Chondrocyte (in vitro differentiated cells): ENCODE results near the gene CNST. TPM values are rescaled to one million over a fixed set of nuclear protein-coding genes. Genes with fewer than 3 reads are reported as not detected.

Experiments
- DNase-seq: peaks from one replicate; pipeline ENCODE4 v3.0.0; 2021; ENCODE audit warnings: mixed read lengths, low spot score
- H3K27ac Mint-ChIP-seq: one replicate; pipeline ENCODE4 v1.8.0; 2021; ENCODE audit warnings: mild to moderate bottlenecking, moderate library complexity, mixed read lengths; ENCODE audit not compliant: unreplicated experiment
- H3K27me3 Mint-ChIP-seq: 2 replicates; pipeline ENCODE4 v1.8.0; 2021; ENCODE audit warnings: low read depth, mixed read lengths
- H3K36me3 Mint-ChIP-seq: 2 replicates; pipeline ENCODE4 v1.8.0; 2021; ENCODE audit warnings: low read depth, mixed read lengths
- H3K4me1 Mint-ChIP-seq: 2 replicates; pipeline ENCODE4 v1.8.0; 2021; ENCODE audit warnings: low read depth, mild to moderate bottlenecking, mixed read lengths
- H3K4me3 Mint-ChIP-seq: one replicate; pipeline ENCODE4 v1.8.0; 2021; ENCODE audit warnings: mild to moderate bottlenecking, moderate library complexity, mixed read lengths; ENCODE audit not compliant: unreplicated experiment
- H3K9me3 Mint-ChIP-seq: 2 replicates; pipeline ENCODE4 v1.8.0; 2021; ENCODE audit warnings: low read depth, mixed read lengths
- total RNA-seq: library from RNA; stranded (reverse); gene quantifications from 3 replicates; pipeline ENCODE4 v1.2.1, GENCODE V29; 2021
- TF ChIP-seq, protein P1 (sequence below): fragments of 200-600 bp; sonication (generic); IDR thresholded peaks from 2 replicates; pipeline ENCODE4 v1.5.0; 2021; ENCODE audit warnings: antibody characterized with exemption, mild to moderate bottlenecking, moderate library complexity

Gene CNST
- total RNA-seq, 1 donor from 2014 or later, result 22.3 TPM

DNA sequence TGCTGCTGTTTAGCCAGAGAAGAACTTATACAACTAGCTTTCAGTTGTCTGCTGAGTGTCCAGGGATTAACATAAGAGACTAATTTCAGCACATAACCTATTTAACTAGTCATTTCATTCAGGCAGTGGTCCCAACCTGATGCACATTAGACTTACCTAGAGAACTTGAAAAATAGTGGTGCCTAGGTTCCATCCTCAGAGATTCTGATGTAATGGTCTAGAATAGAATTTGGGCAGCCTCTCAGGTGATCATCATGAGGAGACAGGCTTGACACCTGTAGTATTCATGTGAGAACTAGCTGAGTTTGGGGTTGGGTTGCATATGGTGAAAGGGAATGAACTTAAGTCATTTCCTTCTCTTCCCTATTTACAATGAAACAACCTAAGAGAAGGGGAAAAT is 24.8 kb downstream of the CNST start:
- H3K9me3 Mint-ChIP-seq, result peaks cover 6% of the 10 kb centered on the region
- H3K4me3 Mint-ChIP-seq, result no peak overlapping the region
- H3K4me1 Mint-ChIP-seq, result peaks cover 71% of the 10 kb centered on the region
- TF ChIP-seq, protein P1, sequence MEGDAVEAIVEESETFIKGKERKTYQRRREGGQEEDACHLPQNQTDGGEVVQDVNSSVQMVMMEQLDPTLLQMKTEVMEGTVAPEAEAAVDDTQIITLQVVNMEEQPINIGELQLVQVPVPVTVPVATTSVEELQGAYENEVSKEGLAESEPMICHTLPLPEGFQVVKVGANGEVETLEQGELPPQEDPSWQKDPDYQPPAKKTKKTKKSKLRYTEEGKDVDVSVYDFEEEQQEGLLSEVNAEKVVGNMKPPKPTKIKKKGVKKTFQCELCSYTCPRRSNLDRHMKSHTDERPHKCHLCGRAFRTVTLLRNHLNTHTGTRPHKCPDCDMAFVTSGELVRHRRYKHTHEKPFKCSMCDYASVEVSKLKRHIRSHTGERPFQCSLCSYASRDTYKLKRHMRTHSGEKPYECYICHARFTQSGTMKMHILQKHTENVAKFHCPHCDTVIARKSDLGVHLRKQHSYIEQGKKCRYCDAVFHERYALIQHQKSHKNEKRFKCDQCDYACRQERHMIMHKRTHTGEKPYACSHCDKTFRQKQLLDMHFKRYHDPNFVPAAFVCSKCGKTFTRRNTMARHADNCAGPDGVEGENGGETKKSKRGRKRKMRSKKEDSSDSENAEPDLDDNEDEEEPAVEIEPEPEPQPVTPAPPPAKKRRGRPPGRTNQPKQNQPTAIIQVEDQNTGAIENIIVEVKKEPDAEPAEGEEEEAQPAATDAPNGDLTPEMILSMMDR, result no peak
- DNase-seq, result no peak
- peak overlapping the region; percentile 46 for H3K27ac Mint-ChIP-seq
- H3K27me3 Mint-ChIP-seq, result no peaks in the 10 kb centered on the region
- peaks cover 8% of the 10 kb centered on the region for H3K36me3 Mint-ChIP-seq

DNA sequence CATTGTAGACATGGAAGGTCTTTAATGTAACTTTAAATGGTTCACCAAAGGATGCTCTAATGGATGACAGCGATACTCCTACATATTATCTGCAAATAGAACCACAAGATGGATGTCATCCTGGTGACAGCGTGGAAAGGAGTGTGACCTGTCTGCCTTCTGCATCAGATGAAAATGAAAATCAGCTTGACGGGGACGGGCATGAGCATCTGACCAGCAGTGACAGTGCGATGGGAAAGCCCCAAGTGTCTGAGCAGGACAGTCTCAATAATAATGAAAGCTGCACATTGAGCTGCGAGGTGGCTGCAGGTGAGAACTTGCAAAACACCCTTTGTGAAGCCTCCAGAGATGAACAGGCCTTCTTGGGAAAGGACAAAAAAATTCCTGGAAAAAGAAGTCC is 25.2 kb downstream of the CNST start:
- Mint-ChIP-seq H3K4me3 (no peak overlapping the region), H3K27ac (peak overlapping the region; percentile 38), H3K9me3 (peaks cover 6% of the 10 kb centered on the region), H3K36me3 (peaks cover 8% of the 10 kb centered on the region), H3K4me1 (peaks cover 71% of the 10 kb centered on the region), H3K27me3 (no peaks in the 10 kb centered on the region)
- no peak for DNase-seq
- TF ChIP-seq, protein P1, result no peak

DNA sequence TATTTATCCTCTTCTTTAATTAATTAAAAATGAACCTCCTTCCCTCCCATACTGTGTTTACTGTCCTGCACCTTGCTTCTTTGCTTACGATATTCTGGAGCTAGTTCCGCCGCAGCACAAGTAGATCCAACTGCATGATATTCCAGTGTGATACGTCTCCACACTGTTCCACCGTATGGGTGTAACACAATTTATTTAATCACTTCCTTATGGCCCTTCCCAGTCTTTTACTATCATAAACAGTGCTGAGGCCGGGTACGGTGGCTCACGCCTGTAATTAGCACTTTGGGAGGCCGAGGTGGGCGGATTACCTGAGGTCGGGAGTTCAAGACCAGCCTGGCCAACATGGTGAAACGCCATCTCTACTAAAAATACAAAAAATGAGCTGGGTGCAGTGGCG is 25.7 kb downstream of the CNST start:
- DNase-seq, result no peak
- peaks cover 6% of the 10 kb centered on the region for H3K9me3 Mint-ChIP-seq
- TF ChIP-seq, protein P1, result no peak
- H3K36me3 Mint-ChIP-seq, result peaks cover 8% of the 10 kb centered on the region
- H3K27me3 Mint-ChIP-seq, result no peaks in the 10 kb centered on the region
- H3K4me3 Mint-ChIP-seq, result no peak overlapping the region
- peak overlapping the region; percentile 83 for H3K27ac Mint-ChIP-seq
- peaks cover 71% of the 10 kb centered on the region for H3K4me1 Mint-ChIP-seq

DNA sequence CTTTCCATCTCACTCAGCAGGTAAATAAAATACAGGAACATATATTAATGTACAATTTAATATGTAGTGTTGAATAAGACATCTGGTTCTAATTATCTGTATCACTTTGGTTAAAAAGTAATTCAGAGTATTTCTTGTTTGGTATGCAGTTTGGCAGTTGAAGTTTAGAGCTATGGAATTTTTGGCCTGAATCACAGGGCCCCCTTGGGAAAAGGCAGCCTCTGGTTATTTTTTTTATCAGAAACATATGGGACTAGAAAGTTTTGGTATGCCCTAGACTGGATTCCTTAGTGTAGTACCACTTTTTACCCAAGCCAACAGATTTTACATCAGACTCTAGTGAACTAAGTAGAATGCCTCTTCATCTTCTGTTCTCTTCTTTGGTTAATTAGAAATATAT is 26.4 kb downstream of the CNST start:
- peaks cover 6% of the 10 kb centered on the region for H3K9me3 Mint-ChIP-seq
- H3K27ac Mint-ChIP-seq, result peak overlapping the region; percentile 83
- DNase-seq, result no peak
- no peak overlapping the region for H3K4me3 Mint-ChIP-seq
- H3K36me3 Mint-ChIP-seq, result peaks cover 12% of the 10 kb centered on the region
- peaks cover 71% of the 10 kb centered on the region for H3K4me1 Mint-ChIP-seq
- H3K27me3 Mint-ChIP-seq, result no peaks in the 10 kb centered on the region
- TF ChIP-seq, protein P1, result peak; percentile 8

DNA sequence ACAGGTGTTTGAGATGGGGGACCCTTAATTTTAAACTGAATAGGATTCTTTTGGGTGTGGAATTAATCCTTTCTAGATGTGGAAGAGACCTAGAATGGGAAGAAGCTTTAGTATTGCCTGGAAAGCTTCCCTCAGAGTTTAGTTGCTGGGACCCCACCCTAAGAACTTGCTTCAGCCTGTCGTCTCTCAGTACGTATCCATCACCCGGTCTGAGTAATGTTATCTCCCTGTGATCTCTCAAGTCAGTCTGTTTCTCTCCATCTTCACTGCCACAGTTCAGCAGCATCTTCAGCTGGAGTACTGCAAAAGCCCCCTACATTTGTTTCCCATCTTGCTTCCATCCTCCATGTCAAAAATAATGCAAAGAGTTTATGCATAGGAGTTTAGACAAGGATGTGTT is 28.9 kb downstream of the CNST start:
- Mint-ChIP-seq H3K27me3 (no peaks in the 10 kb centered on the region), H3K9me3 (peaks cover 3% of the 10 kb centered on the region), H3K4me1 (peaks cover 59% of the 10 kb centered on the region), H3K27ac (peak overlapping the region; percentile 80), H3K36me3 (peaks cover 9% of the 10 kb centered on the region), H3K4me3 (no peak overlapping the region)
- DNase-seq, result no peak
- TF ChIP-seq, protein P1, result no peak
